GM23338 (cell line): ENCODE data around the gene SND1.

Experiments
- CTCF ChIP-seq, 2 experiments: fragments of 200-600 bp in 1 of 2; sonication (generic) in 1 of 2; conservative IDR thresholded peaks; 2 replicates each; pipeline versions ENCODE4 v1.5.1 to v1.6.1; 2016 to 2017; ENCODE audit warnings: antibody characterized with exemption in 2 of 2, low read depth in 2 of 2, mild to moderate bottlenecking in 2 of 2, moderate library complexity in 1 of 2
- REST ChIP-seq: IDR thresholded peaks from one replicate; pipeline ENCODE4 v1.6.1; 2018; ENCODE audit warnings: antibody characterized with exemption; ENCODE audit not compliant: unreplicated experiment

- TF ChIP-seq CTCF (conservative IDR thresholded peaks at IDR 0.05; ENCODE audit: low read depth in 2 of 2) (no peak), REST (no peak)
These were observed 421.8 kb downstream of the SND1 start for GRCh38 chr7:128073671-128074310.
